UCSD-AML1 (cell line): Measurements from ENCODE around the gene IL4R.
"Not testable (repeated sequence)": the region's sequence is repeated elsewhere in the genome, so short reads cannot be mapped to it uniquely, and the experiment has no call there.

Experiments
- DNase-seq: peaks from one replicate; lab custom pipeline; 2025; ENCODE audit not compliant: unreplicated experiment; lab: John Stamatoyannopoulos, UW

IL4R gene

DNA sequence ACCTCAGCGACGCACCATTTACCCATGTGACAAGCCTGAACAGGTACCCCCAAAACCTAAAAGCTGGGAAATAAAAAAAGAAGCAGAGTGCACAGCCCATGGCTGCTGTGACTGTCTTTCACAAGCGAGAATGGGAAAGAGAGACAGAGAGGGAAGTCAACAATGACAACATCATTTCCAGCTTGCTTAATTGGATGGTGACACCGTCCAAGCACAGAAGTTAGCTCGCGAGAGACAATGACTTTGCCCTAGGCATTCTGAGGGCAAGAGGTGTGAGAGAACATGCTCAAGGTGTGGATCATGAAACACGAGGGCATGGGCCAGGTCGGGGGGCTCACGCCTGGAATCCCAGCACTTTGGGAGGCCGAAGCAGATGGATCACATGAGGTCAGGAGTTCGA, 25.9 kb upstream of the IL4R start:
- DNase-seq = no peak

- not testable (repeated sequence) for DNase-seq
Measured at GRCh38 chr16:27288313-27288712, 25.5 kb upstream of the IL4R start.

GRCh38 chr16:27289669-27290068, 24.1 kb upstream of the IL4R start:
- no peak for DNase-seq

GRCh38 chr16:27290562-27290961, 23.2 kb upstream of the IL4R start:
- DNase-seq = no peak

DNA sequence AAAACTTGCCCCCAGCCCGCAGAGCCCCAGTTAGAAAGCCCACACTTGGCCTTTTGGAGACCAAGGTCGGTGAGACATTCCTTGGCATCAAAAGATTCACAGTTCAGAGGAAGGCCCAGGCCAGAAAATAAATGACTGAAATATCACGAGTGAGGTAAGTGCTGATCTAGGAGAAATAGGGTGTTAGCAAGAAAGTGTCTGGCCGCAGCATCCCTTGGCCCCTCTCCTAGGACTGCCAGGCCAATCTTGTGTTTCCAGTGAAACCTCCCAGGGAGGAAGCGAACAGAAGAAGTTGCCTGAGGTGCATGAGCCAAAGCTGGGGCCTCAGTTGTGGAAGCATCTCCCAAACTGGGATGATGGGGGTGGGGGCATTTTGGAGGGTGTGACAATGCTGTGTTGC, 22.7 kb upstream of the IL4R start:
- DNase-seq = no peak

DNA sequence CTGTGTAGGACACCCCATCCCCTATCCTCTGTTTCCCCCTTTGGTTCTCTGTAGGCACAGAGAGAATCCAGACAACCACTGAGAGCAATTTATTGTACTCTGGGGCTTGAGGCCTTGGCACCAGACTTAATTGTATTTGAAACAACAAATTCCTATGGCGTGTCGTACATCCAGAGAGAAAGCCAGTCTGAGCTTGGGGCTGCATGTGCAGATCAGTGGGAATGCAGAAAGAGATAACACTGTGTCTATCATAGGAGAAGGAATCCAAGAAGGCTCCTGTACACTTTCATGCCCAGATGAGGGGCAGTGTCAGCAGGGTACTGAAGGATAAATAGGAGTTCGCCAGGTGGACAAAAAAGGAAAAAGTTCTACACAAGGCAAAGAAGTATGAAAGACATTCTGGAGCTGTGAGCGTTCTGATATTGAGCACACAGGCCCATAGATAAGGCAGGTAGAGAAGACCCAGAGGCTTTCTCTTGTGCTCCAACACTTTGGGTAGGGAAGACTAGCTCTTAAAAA, 22.0 kb upstream of the IL4R start:
- no peak for DNase-seq

- no peak for DNase-seq
Measured at GRCh38 chr16:27293343-27293742, 20.4 kb upstream of the IL4R start.

DNA sequence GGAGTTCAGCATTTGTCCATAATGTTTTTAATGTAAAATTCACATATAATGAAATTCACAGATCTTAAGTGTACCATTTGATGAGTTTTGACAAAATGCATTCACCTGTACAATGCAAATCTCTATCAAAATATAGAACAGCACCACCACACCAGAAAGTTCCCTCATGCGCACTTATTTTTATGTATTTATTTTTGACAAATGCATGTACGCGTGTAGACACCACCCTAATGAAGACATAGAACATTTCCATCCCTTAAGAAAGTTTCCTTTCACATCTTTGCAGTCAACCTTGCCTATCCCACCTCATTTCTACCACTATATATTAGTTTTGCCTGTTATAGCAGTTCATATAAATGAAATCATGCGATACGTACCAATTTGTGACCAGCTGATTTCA, 15.6 kb upstream of the IL4R start:
- no peak for DNase-seq

DNA sequence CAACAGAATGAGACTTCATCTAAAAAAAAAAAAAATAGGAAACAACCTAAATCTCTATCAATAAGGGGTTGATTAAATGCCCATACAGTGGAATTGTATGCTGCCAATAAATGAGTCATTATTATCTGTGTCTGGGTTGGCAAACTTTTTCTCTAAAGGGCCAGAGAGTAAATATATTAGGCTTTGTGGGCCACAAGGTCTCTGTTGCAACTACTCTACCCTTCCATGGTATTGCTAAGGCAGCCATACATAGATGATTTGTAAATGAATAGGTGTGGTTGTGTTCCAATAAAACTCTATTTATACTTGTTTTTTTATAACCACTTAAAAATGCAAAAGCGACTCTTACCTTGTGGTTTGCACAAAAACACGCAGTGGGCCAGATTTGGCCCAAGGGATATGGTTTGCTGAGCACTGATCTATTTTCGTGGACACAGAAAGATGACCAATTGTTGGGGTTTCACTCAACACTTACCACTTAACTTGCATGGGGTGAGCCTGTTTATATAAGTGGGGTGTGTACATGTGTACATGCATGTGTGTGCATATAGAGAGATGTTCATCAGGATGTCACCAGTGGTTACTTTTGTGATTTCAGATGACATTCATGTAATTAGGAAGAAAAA, 12.4 kb upstream of the IL4R start:
- DNase-seq = no peak

- DNase-seq = no peak
Measured at GRCh38 chr16:27302126-27302525, 11.6 kb upstream of the IL4R start.

DNA sequence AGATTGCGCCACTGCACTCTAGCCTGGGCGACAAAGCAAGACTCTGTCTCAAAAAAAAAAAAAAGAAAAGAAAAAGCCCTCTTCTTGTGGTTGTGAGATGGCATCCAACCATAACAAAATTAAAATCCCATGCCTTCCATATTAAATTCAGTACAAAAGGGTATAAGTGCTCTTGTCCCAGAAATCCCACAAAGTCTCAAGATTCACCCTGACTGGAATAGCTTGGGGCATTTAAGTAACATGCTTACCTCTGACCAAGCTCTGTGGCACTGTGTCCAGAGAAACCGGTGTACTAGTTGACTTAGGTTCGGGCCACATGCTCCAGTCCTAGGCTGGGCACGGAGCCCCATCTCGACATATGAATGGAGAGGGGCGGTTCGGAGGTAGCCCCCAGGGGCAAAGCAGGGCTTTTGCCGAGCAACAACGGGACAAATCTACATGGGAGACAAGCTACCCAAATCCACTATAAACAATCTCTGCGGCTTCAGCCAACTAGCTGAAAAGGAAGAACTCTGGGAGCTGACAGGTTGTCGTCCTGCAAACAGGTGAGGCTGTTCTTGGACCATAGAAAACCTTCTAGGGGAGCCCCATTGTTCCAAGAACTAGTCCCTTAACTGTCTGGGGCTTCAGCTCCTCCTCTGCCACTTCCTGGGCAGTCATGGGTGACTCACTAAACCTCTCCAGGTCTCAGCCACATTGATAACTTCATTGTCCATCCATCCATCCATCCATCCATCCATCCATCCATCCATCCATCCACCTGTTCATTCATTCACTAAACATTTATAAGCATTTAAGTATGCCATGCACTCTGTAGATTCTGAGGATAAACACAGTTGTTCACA, 10.3 kb upstream of the IL4R start:
- no peak for DNase-seq

DNA sequence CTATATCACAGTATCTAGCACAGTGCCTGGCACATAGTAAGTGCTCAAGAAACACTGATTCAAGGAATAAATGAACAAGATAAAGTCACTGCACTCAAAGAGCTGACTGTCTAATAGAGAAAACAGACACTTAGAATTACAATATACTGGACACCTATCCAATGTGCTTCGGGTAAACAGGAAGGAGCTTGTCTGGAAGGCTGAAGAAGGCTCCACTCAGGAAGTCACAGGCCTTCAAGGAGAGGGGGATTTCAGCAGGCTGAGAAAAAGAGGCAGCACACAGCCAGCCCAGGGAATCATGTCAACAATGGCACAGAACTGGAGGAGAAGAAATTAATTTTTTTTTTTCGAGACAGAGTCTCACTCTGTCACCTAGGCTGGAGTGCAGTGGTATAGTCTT, 9.7 kb upstream of the IL4R start:
- no peak for DNase-seq

- no peak for DNase-seq
Measured at GRCh38 chr16:27304881-27305745, 8.7 kb upstream of the IL4R start.

GRCh38 chr16:27305839-27306442, 7.8 kb upstream of the IL4R start:
- no peak for DNase-seq

DNA sequence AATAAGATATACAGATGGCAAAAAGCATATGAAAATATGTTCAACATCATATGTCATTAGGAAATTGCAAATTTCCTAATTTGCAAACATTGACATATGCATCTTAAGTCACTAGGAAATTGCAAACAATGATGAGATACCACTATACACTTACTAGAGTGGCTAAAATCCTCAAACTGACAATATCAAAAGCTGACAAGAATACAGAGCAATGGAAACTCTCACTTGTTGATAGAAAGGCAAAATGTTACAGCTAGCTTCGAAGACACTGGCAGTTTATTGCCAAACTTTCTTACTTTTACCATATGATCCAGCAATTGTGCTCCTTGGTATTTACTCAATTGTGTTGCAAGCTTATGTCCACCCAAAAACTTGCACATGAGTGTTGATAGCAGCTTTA, 5.0 kb upstream of the IL4R start:
- no peak for DNase-seq

DNA sequence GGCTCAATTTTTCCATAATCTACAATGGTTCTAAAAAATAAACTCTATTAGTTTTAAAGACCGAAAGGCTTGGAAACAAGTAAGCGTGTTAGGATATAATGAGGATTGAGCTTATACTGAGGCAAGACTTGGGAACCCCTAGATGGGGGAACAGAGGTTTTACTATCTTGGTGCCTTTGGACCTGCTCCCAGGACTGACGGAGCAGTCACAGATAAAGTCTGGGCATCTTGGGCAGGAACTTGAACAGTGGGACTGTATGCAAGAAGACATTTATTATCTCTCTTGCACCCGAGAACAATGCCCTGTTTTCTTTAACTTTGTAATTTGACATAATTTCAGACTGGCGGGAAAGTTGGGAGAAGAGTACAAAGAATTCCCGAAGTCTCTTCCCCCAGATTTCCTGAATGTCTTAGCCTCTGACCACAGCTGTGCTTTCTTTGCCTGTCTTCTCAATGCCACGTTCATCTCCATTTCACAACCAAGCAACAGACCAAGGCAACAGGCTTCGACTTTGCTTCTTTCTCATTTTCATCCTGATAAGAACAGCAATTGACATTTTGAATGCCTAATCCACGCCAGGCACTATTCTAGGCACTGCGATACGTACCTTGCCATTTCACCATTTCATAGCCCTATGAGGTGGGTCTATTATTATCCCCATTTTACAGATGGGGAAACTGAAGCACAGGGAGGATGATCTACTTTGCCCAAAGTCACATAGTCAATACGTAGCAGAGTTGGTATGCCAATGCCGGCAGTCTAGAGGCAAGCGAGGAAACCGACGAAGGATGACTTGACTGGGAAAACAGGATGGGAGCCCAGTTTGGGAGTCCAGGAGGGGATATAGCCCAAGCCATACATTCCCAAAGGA, 3.0 kb upstream of the IL4R start:
- DNase-seq = no peak

- DNase-seq = no peak
Measured at GRCh38 chr16:27311448-27311830, 2.3 kb upstream of the IL4R start.

DNA sequence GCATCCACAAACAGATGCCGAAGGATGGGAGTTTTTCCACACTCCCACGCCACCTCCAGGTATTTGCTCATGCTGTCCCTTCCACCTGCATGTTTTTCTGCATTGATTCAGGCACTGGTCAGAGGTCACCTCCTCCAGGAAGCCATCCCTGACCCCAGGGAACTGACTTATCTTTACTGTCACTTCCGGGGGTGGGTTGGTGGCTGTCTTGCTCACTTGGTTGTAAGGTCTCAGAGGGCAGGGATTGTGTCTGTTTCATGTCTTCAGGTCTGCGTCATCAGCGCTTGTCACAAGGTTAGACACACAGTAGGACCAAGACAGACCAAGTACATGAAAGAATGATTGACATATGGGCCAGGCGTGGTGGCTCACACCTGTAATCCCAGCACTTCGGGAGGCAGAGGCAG, 1.9 kb upstream of the IL4R start:
- no peak for DNase-seq

GRCh38 chr16:27312580-27313421, 973 bp upstream of the IL4R start:
- DNase-seq = no peak
